Nephron (organoid): Measurements from ENCODE around the gene BLVRA.
"Not testable (repeated sequence)": the region's sequence is repeated elsewhere in the genome, so short reads cannot be mapped to it uniquely, and the experiment has no call there.

ENCODE experiments used
- H3K27ac Mint-ChIP-seq, 3 experiments: 2 replicates each; pipeline ENCODE4 v1.8.0; 2020; ENCODE audit warnings: mixed read lengths in 3 of 3, mild to moderate bottlenecking in 2 of 3, moderate library complexity in 1 of 3
- H3K27me3 Mint-ChIP-seq: 2 replicates; pipeline ENCODE4 v1.8.0; 2021; ENCODE audit warnings: low read depth, mild to moderate bottlenecking, moderate library complexity, mixed read lengths
- H3K36me3 Mint-ChIP-seq: 2 replicates; pipeline ENCODE4 v1.8.0; 2020; ENCODE audit warnings: low read depth, mixed read lengths
- H3K4me1 Mint-ChIP-seq: 2 replicates; pipeline ENCODE4 v1.8.0; 2020; ENCODE audit warnings: mixed read lengths
- H3K4me3 Mint-ChIP-seq, 3 experiments: 2 replicates each; pipeline ENCODE4 v1.8.0; 2020; ENCODE audit warnings: mild to moderate bottlenecking in 3 of 3, mixed read lengths in 3 of 3, moderate library complexity in 2 of 3
- H3K9me3 Mint-ChIP-seq: 2 replicates; pipeline ENCODE4 v1.8.0; 2020; ENCODE audit warnings: mixed read lengths
- CTCF ChIP-seq, 3 experiments: fragments of 200-600 bp; sonication (generic); IDR thresholded peaks; one replicate each; pipeline ENCODE4 v1.5.0; 2021; ENCODE audit warnings: antibody characterized with exemption in 3 of 3; ENCODE audit not compliant: unreplicated experiment in 3 of 3

BLVRA gene

GRCh38 chr7:43808410-43808809 is 49.9 kb downstream of the BLVRA start:
- Mint-ChIP-seq H3K27ac (no peak overlapping the region), H3K27me3 (no peaks in the 10 kb centered on the region), H3K9me3 (no peaks in the 10 kb centered on the region), H3K4me1 (no peaks in the 10 kb centered on the region), H3K36me3 (peaks cover 27% of the 10 kb centered on the region), H3K4me3 (no peak overlapping the region)
- no peak for TF ChIP-seq CTCF (IDR thresholded peaks at IDR 0.05; ENCODE audit: unreplicated experiment in 3 of 3)

- not testable (repeated sequence) for H3K27ac Mint-ChIP-seq, H3K27me3 Mint-ChIP-seq, H3K4me3 Mint-ChIP-seq, H3K4me1 Mint-ChIP-seq, H3K9me3 Mint-ChIP-seq
- H3K36me3 Mint-ChIP-seq = peaks cover 16% of the 10 kb centered on the region
Observed at GRCh38 chr7:43810195-43810941, 51.9 kb downstream of the BLVRA start.

- no peaks in the 10 kb centered on the region for H3K4me1 Mint-ChIP-seq
- no peaks in the 10 kb centered on the region for H3K36me3 Mint-ChIP-seq
- H3K9me3 Mint-ChIP-seq = no peaks in the 10 kb centered on the region
- H3K27me3 Mint-ChIP-seq = peaks cover 18% of the 10 kb centered on the region
- H3K27ac Mint-ChIP-seq = peak overlapping the region in 2 of 3 experiments; percentile 16 to 35
- no peak for TF ChIP-seq CTCF (IDR thresholded peaks at IDR 0.05; ENCODE audit: unreplicated experiment in 3 of 3)
- no peak overlapping the region for H3K4me3 Mint-ChIP-seq
Observed at GRCh38 chr7:43815373-43815772, 56.9 kb downstream of the BLVRA start.

GRCh38 chr7:43816046-43816797 is 57.7 kb downstream of the BLVRA start:
- Mint-ChIP-seq H3K27ac (peak overlapping the region; percentile 22 to 48 (median 35)), H3K27me3 (peaks cover 19% of the 10 kb centered on the region)
- not testable (repeated sequence) for H3K36me3 Mint-ChIP-seq, H3K4me3 Mint-ChIP-seq, H3K4me1 Mint-ChIP-seq, H3K9me3 Mint-ChIP-seq

GRCh38 chr7:43823425-43823824 is 64.9 kb downstream of the BLVRA start:
- not testable (repeated sequence) for H3K4me3 Mint-ChIP-seq, H3K36me3 Mint-ChIP-seq, H3K4me1 Mint-ChIP-seq, H3K9me3 Mint-ChIP-seq
- H3K27me3 Mint-ChIP-seq = peaks cover 19% of the 10 kb centered on the region
- peak overlapping the region in 1 of 3 experiments; percentile 95 for H3K27ac Mint-ChIP-seq

- Mint-ChIP-seq H3K4me3 (no peak overlapping the region), H3K27ac (peak overlapping the region in 1 of 3 experiments; percentile 95), H3K9me3 (peaks cover 10% of the 10 kb centered on the region), H3K36me3 (no peaks in the 10 kb centered on the region), H3K27me3 (peaks cover 19% of the 10 kb centered on the region), H3K4me1 (no peaks in the 10 kb centered on the region)
- no peak for TF ChIP-seq CTCF (IDR thresholded peaks at IDR 0.05; ENCODE audit: unreplicated experiment in 3 of 3)
Observed at GRCh38 chr7:43823941-43824340, 65.5 kb downstream of the BLVRA start.

- not testable (repeated sequence) for H3K4me1 Mint-ChIP-seq, H3K36me3 Mint-ChIP-seq
- Mint-ChIP-seq H3K27ac (peak overlapping the region; percentile 83 to 95 (median 93)), H3K9me3 (peaks cover 11% of the 10 kb centered on the region), H3K4me3 (peak overlapping the region in 2 of 3 experiments; percentile 26 to 65), H3K27me3 (peaks cover 19% of the 10 kb centered on the region)
Observed at GRCh38 chr7:43824513-43824912, 66.0 kb downstream of the BLVRA start.

- Mint-ChIP-seq H3K36me3 (no peaks in the 10 kb centered on the region), H3K27me3 (peaks cover 19% of the 10 kb centered on the region), H3K4me3 (peak overlapping the region in 2 of 3 experiments; percentile 26 to 65), H3K9me3 (peaks cover 11% of the 10 kb centered on the region), H3K27ac (peak overlapping the region; percentile 83 to 95 (median 93)), H3K4me1 (no peaks in the 10 kb centered on the region)
- no peak for TF ChIP-seq CTCF (IDR thresholded peaks at IDR 0.05; ENCODE audit: unreplicated experiment in 3 of 3)
Observed at GRCh38 chr7:43824963-43825362, 66.5 kb downstream of the BLVRA start.
